CD4-positive, alpha-beta T cell treated with Interleukin-6 for 4 hours (primary cell): ENCODE measurements around the gene ATP2C2.
"Not testable (repeated sequence)": the region's sequence is repeated elsewhere in the genome, so short reads cannot be mapped to it uniquely, and the experiment has no call there.

ENCODE experiments used
- DNase-seq: peaks from one replicate; pipeline ENCODE4 v3.0.0-alpha.2; 2020; ENCODE audit warnings: mixed read lengths

The ATP2C2 gene

GRCh38 chr16:84340325-84341040 is 27.9 kb upstream of the ATP2C2 start:
- DNase-seq: no peak

GRCh38 chr16:84341528-84342295 is 26.6 kb upstream of the ATP2C2 start:
- DNase-seq: no peak

- not testable (repeated sequence) for DNase-seq
Measured at GRCh38 chr16:84343800-84344199, 24.5 kb upstream of the ATP2C2 start.

- no peak for DNase-seq
Measured at GRCh38 chr16:84344781-84345180, 23.6 kb upstream of the ATP2C2 start.

GRCh38 chr16:84347161-84347560 is 21.2 kb upstream of the ATP2C2 start:
- no peak for DNase-seq

DNA sequence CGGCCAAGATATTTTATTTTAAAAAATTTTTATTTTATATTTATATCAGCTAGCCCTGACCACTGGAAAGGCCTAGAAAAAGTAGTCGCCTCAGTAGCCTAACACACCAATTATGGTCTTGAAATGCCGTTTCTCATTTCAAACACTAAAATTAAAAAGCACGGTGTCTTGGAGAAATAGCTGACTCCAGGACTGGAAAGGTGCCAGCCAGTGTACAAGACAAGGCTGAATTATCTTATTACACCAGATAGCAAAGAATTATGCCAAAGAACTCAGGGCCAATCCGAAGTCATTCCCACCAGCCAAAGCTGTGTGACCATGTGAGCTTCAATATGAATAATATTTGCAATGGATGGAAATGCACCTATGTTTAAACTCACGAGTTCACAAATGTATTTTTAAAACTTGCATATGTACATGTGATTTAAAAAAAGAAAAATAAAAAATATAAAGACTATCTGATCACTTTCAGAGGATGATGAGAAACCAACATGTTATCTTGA is 19.9 kb upstream of the ATP2C2 start:
- no peak for DNase-seq

GRCh38 chr16:84349862-84350684 is 18.3 kb upstream of the ATP2C2 start:
- no peak for DNase-seq

DNA sequence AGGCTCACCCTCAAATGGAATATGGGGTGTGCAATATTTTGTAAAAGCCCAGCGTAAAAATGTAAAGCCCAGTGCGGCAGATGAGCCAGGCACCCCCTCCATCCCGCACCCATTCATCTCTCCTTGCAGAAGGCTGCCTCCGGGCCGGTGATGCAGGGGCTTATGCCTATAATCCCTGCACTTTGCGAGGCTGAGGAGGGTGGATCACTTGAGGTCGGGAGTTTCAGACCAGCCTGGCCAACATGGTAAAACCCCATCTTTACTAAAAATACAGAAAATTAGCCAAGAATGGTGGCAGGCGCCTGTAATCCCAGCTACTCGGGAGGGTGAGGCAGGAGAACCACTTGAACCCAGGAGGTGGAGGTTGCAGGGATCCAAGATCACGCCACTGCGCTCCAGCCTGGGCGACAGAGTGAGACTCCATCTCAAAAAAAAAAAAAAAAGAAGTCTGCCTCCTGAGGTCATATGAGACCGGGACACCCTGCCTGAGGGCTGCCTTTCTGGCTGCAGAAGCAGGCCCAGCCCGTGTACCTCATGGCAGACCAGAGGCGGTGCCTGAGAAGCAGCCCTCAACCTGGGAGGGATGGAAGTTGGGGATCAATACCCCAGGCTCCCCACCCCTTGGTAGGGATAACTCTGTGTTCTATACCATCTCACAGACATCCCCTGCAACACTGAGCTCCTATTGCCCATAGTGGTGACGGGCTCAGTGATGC is 17.5 kb upstream of the ATP2C2 start:
- no peak for DNase-seq

GRCh38 chr16:84351630-84352029 is 16.7 kb upstream of the ATP2C2 start:
- DNase-seq: no peak

- DNase-seq: no peak
Measured at GRCh38 chr16:84354306-84354705, 14.0 kb upstream of the ATP2C2 start.

GRCh38 chr16:84355149-84355548 is 13.2 kb upstream of the ATP2C2 start:
- no peak for DNase-seq

DNA sequence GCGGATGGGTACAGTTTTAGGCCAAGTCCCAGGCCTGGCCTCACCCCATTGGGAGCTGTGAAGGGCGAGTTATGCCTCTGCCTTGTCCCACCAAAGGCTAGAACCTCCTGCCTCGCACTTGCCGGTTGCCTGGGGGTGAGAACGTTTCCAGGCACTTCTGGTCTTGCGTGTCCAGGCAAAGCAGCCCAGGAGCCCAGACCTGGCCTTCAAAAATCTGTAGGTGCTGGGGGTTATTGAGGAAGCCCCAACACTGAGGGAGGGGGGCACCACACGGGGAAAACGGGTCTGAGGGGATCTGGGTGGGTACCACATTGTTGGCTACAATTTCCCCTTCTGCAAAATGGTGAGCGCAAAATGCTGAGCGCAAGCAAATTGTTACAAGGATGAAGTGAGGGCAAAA is 12.2 kb upstream of the ATP2C2 start:
- DNase-seq: no peak

DNA sequence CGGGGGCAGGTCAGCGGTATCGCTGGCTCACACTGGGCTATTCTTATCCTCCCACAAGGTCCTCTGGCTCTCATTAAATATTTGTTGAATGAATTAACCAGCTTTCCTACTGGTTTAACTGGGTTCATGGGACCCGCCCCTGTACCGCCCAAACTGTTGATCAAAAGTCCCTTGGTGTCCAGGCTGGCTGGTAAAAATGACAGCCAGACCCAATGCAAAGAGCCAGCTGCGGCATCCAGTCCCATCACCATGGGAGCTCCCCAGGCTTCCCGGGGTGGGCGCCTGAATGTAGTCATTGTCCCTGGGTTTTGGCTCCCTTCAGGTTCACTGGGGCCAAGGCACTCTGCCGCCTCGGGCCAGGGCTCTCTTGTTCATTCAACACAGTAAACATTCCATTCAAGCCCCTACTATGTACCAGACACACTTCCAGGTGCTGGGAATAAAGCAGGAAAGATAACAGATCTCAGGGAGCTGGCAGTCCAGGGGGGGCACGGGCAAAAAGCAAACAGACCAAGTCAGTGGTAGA is 11.7 kb upstream of the ATP2C2 start:
- DNase-seq: no peak

DNA sequence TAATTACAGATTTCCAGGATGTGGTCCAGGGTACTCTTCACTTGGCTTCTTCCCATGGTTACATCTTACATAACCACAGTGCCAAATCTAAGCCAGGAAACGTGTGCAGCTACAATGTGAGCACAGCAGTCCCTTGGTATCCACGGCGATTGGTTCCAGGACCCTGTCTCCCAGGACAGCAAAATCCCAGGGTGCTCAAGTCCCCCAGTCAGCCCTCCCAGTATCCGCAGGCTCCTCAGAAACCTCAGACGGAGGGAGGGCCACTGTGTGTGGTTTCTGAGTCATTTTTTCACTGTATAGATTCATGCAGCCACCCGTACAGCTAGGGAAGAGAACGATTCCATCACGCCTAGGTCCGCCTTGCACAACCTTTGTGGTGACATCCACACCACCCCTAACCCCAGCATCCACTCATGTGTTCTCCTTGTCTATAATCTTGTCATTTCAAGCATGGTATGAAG is 11.1 kb upstream of the ATP2C2 start:
- no peak for DNase-seq

GRCh38 chr16:84358601-84359295 is 9.6 kb upstream of the ATP2C2 start:
- DNase-seq: no peak

GRCh38 chr16:84359326-84359725 is 9.0 kb upstream of the ATP2C2 start:
- no peak for DNase-seq

- DNase-seq: peak; percentile 24
Measured at GRCh38 chr16:84360170-84360569, 8.2 kb upstream of the ATP2C2 start.

GRCh38 chr16:84360748-84361147 is 7.6 kb upstream of the ATP2C2 start:
- DNase-seq: no peak

GRCh38 chr16:84361546-84361945 is 6.8 kb upstream of the ATP2C2 start:
- DNase-seq: no peak

- DNase-seq: no peak
Measured at GRCh38 chr16:84362471-84362941, 5.8 kb upstream of the ATP2C2 start.

DNA sequence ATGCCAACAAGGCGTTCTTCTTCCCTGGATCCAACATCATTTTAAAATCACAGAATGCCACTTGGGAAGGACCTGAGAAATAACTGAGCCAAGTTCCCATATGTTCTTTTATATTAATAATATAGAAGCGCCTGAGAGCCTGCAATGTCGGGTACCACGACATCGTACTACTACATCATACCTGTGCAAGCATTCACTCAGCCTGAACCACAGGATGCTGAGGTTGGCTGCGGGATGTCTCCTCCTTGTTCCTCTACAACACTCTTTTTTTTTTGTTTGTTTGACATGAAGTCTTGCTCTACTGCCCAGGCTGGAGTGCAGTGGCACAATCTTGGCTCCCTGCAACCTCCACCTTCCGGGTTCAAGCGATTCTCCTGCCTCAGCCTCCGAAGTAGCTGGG is 2.1 kb upstream of the ATP2C2 start:
- no peak for DNase-seq

- DNase-seq: no peak
Measured at GRCh38 chr16:84367297-84367680, 1.0 kb upstream of the ATP2C2 start.
